ENCODE measurements around the gene HID1. TPM values are rescaled to one million over a fixed set of nuclear protein-coding genes. Genes with fewer than 3 reads are reported as not detected.

HID1 gene
- total RNA-seq, 1 experiment from 2014 or later = 12.7 TPM

DNA sequence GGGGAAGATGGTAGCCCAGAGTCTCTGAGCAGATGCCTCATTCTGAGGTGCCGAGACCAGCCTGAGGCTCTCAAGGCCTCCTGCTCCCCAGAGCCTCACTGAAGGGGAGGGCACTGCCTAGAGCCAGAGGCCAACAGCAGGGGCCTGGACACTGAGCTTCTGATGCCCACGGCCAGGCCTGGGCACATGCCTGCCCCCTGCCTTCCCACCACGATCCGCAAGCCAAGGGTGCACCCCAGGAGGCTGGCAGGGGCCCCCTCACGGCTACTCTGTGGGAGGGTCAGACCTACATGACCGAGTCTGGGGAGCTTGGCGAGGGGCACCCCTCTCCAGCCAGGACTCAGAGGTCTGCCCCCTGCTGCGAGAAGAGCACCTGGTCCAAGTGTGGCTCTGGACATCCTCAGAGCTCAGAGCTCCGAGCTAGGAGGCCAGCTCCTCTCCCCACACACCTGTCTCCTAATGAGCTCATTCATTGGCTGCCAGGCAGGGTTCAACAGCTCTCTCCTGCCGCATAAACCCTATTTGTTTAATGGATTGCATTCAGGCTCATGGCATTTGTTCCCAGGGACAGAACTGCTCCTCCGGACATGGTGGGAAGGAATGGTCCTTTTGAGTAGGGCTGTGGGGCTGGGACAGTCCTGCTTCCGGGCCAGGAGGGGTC is 23.0 kb downstream of the HID1 start:
- H3K36me3 Mint-ChIP-seq (ENCODE audit: insufficient read depth in 1 of 3, low read depth in 3 of 3) = no peaks in the 10 kb centered on the region
- WGBS (ENCODE audit: extremely low coverage, insufficient read length, low lambda C conversion rate) = no CpG with 5 or more reads among the region's 12 CpGs
- Histone ChIP-seq H4K8ac (replicated peaks; ENCODE audit: insufficient read length, low read depth, low read length) (no peak overlapping the region), H2BK120ac (ENCODE audit: low read depth, low read length, poor library complexity, severe bottlenecking) (no peak overlapping the region), H2BK20ac (ENCODE audit: low read depth, low read length, poor library complexity, severe bottlenecking) (no peak overlapping the region), H3K14ac (ENCODE audit: insufficient read depth, low read length) (no peak overlapping the region; the same call in 1 of the 2 replicates), H3K56ac (ENCODE audit: insufficient read length, low read depth, low read length) (no peak overlapping the region), H3K9ac (ENCODE audit: extremely low read depth, insufficient read length, low read length) (no peak overlapping the region), H4K5ac (ENCODE audit: insufficient read length, low read depth, low read length) (no peak overlapping the region), H3K18ac (ENCODE audit: insufficient read length, low read depth, low read length) (no peak overlapping the region), H4K91ac (ENCODE audit: insufficient read length, low read depth, low read length) (no peak overlapping the region), H3T11ph (ENCODE audit: low read length) (no peak overlapping the region), H3K4me2 (ENCODE audit: insufficient read depth, insufficient read length, low read length) (no peak overlapping the region), H3K23me2 (ENCODE audit: insufficient read length, low read depth, low read length, poor library complexity, severe bottlenecking) (peaks cover 2% of the 10 kb centered on the region), H2BK15ac (ENCODE audit: low read depth, low read length) (no peak overlapping the region), H2BK12ac (ENCODE audit: insufficient read length, low read depth, low read length) (no peak overlapping the region), H4K20me1 (ENCODE audit: control insufficient read depth, insufficient read depth, insufficient read length) (no peaks in the 10 kb centered on the region), H3K4me1 (ENCODE audit: insufficient read depth, low read length) (no peaks in the 10 kb centered on the region), H2BK5ac (ENCODE audit: insufficient read length, low read length) (no peak overlapping the region), H2AFZ (ENCODE audit: low read length) (no peak overlapping the region), H3K27ac (ENCODE audit: insufficient read length, low read depth, low read length) (no peak overlapping the region), H3K79me2 (ENCODE audit: insufficient read depth, low read length) (no peaks in the 10 kb centered on the region), H3K4ac (ENCODE audit: low read depth, low read length) (no peak overlapping the region), H3K23ac (ENCODE audit: insufficient read length, low read depth, low read length) (no peak overlapping the region), H3K9me3 (ENCODE audit: control insufficient read depth, low read depth, low read length) (no peaks in the 10 kb centered on the region), H3K79me1 (ENCODE audit: insufficient read depth, low read depth, low read length, poor library complexity, severe bottlenecking) (no peaks in the 10 kb centered on the region), H2AK5ac (ENCODE audit: insufficient read length, low read length) (no peak overlapping the region), H3K27me3 (ENCODE audit: insufficient read depth, low read length) (no peaks in the 10 kb centered on the region)
- TF ChIP-seq, protein P1, sequence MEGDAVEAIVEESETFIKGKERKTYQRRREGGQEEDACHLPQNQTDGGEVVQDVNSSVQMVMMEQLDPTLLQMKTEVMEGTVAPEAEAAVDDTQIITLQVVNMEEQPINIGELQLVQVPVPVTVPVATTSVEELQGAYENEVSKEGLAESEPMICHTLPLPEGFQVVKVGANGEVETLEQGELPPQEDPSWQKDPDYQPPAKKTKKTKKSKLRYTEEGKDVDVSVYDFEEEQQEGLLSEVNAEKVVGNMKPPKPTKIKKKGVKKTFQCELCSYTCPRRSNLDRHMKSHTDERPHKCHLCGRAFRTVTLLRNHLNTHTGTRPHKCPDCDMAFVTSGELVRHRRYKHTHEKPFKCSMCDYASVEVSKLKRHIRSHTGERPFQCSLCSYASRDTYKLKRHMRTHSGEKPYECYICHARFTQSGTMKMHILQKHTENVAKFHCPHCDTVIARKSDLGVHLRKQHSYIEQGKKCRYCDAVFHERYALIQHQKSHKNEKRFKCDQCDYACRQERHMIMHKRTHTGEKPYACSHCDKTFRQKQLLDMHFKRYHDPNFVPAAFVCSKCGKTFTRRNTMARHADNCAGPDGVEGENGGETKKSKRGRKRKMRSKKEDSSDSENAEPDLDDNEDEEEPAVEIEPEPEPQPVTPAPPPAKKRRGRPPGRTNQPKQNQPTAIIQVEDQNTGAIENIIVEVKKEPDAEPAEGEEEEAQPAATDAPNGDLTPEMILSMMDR (conservative IDR thresholded peaks at IDR 0.05) = no peak
- H3K27ac Mint-ChIP-seq = no peak overlapping the region
- no peak overlapping the region for H3K4me3 Mint-ChIP-seq
- peaks cover 11 to 24% of the 10 kb centered on the region in 2 experiments for H3K4me1 Mint-ChIP-seq
- DNase-seq = no peak
- peaks cover 30% of the 10 kb centered on the region for H3K27me3 Mint-ChIP-seq (ENCODE audit: low read depth)
- H3K9me3 Mint-ChIP-seq = no peaks in the 10 kb centered on the region

All from H9 (cell line).